Panc1 (cell line): ENCODE measurements around the gene ESR1. TPM values are rescaled to one million over a fixed set of nuclear protein-coding genes. Genes with fewer than 3 reads are reported as not detected.

Experiments
- ATAC-seq: fragments of 200-7000 bp; cut with Tn5 transposase; 2 replicates; pipeline ENCODE4 v1.9.1; 2020; ENCODE audit warnings: mild to moderate bottlenecking, moderate library complexity
- BruUV-seq: library from RNA; stranded (reverse); fragments of 400-500 nt; replicated peaks from 2 replicates; lab custom pipeline; 2021; lab: Mats Ljungman, UMichigan
- CTCF ChIA-PET: fragments of 300-600 bp; sonication (Branson Sonifier 250); formaldehyde crosslinking; loops from one replicate; lab custom pipeline; 2022; ENCODE audit warnings: antibody characterized with exemption; lab: Charles Lee
- POLR2A ChIA-PET: fragments of 300-600 bp; sonication (Branson Sonifier 250); formaldehyde crosslinking; loops from one replicate; lab custom pipeline; 2022; ENCODE audit warnings: antibody characterized with exemption; lab: Charles Lee
- DNase-seq: peaks from one replicate; pipeline ENCODE4 v3.0.0-alpha.2; 2010; ENCODE audit warnings: low read depth, low spot score
- H3K27ac ChIP-seq: 2 replicates; pipeline ENCODE4 v1.5.1; 2011; ENCODE audit warnings: mild to moderate bottlenecking, low read length, inconsistent platforms
- H3K27me3 ChIP-seq: fragments of 200-500 bp; sonication (Bioruptor generic); 2 replicates; pipeline ENCODE4 v1.6.0; 2014; ENCODE audit warnings: low read length, inconsistent platforms; ENCODE audit not compliant: control insufficient read depth, insufficient read depth
- H3K36me3 ChIP-seq: fragments of 200-500 bp; sonication (Bioruptor generic); 2 replicates; pipeline ENCODE4 v1.5.1; 2014; ENCODE audit warnings: inconsistent platforms, mild to moderate bottlenecking, low read length, moderate library complexity; ENCODE audit not compliant: control insufficient read depth, insufficient read depth
- H3K4me1 ChIP-seq: 2 replicates; pipeline ENCODE4 v1.5.1; 2011; ENCODE audit warnings: inconsistent platforms, mild to moderate bottlenecking, low read length, moderate library complexity; ENCODE audit not compliant: control insufficient read depth, insufficient read depth
- H3K4me3 ChIP-seq, 2 experiments: 2 replicates each; pipeline ENCODE4 v1.5.1; 2011 to 2012; ENCODE audit warnings: low read depth in 2 of 2, low read length in 2 of 2, mild to moderate bottlenecking in 2 of 2, inconsistent platforms in 1 of 2, moderate library complexity in 1 of 2
- H3K9me3 ChIP-seq: fragments of 200-500 bp; sonication (Bioruptor generic); 2 replicates; pipeline ENCODE4 v1.5.1; 2014; ENCODE audit warnings: low read depth, mild to moderate bottlenecking, inconsistent platforms, low read length, moderate library complexity; ENCODE audit not compliant: control insufficient read depth, insufficient read depth
- POLR2AphosphoS5 ChIP-seq: IDR thresholded peaks from 2 replicates; pipeline ENCODE4 v1.6.1; 2012; ENCODE audit warnings: mild to moderate bottlenecking, low read depth, low read length, moderate library complexity
- REST ChIP-seq, 2 experiments: IDR thresholded peaks; 2 replicates each; pipeline ENCODE4 v1.6.1; 2011 to 2012; ENCODE audit warnings: low read depth in 2 of 2, control low read depth in 1 of 2, low read length in 1 of 2, mild to moderate bottlenecking in 1 of 2, moderate library complexity in 1 of 2; ENCODE audit not compliant: insufficient read depth in 1 of 2
- SIN3A ChIP-seq: IDR thresholded peaks from 2 replicates; pipeline ENCODE4 v1.6.1; 2012; ENCODE audit warnings: low read depth, mild to moderate bottlenecking, low read length, moderate library complexity, borderline replicate concordance; ENCODE audit not compliant: insufficient read depth
- TCF7L2 ChIP-seq: IDR thresholded peaks from 2 replicates; pipeline ENCODE4 v1.6.1; 2011; ENCODE audit warnings: mild to moderate bottlenecking, low read depth, low read length, inconsistent platforms
- in situ Hi-C: cut with HindIII; loops from 2 replicates; pipeline ENCODE4 v1.10.0; 2016; ENCODE audit warnings: low sequenced_read_pairs, low pct_unique_long_range_greater_than_20kb
- intact Hi-C: fragments of 100-400 bp; cut with micrococcal nuclease; formaldehyde crosslinking; loops from one replicate; pipeline ENCODE4 v1.10.0; 2022; ENCODE audit not compliant: unreplicated experiment
- total RNA-seq: library from RNA; stranded (reverse); gene quantifications from one replicate; pipeline ENCODE4 v1.2.1, GENCODE V29; 2021; ENCODE audit not compliant: unreplicated experiment
- TF ChIP-seq, protein P1 (sequence below): fragments of 450-650 bp; IDR thresholded peaks from 2 replicates; pipeline ENCODE4 v1.5.1; 2017; ENCODE audit warnings: mild to moderate bottlenecking

The ESR1 gene
- total RNA-seq, 1 experiment from 2014 or later, result 0.03 TPM

DNA sequence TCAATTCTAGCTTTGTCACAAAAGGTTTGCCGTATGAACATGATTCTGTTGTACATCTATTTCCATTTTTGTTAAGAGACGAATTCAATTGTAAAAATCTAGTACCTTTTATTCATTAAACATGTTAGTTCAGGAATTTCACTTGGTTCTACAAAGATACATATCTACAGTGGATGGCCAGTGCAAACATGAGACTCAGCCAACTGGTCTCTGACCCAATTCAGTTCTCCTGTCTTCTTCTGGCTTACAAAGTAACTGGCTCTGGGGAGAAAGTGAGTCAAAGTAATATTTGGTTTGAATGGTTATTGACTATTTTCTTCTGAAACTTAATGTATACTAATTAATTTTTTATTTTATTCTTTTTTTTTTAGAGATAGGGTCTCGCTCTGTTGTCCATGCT lies 70.0 kb downstream of the ESR1 start:
- H3K27me3 ChIP-seq, result no peaks in the 10 kb centered on the region
- H3K4me1 ChIP-seq, result no peaks in the 10 kb centered on the region
- no peak overlapping the region for H3K27ac ChIP-seq
- TF ChIP-seq SIN3A, result no peak
- no peak for TF ChIP-seq POLR2AphosphoS5
- no peak for TF ChIP-seq TCF7L2
- TF ChIP-seq REST (IDR thresholded peaks at IDR 0.05; ENCODE audit: insufficient read depth in 1 of 2, low read depth in 2 of 2, low read length in 1 of 2), result no peak
- TF ChIP-seq, protein P1, sequence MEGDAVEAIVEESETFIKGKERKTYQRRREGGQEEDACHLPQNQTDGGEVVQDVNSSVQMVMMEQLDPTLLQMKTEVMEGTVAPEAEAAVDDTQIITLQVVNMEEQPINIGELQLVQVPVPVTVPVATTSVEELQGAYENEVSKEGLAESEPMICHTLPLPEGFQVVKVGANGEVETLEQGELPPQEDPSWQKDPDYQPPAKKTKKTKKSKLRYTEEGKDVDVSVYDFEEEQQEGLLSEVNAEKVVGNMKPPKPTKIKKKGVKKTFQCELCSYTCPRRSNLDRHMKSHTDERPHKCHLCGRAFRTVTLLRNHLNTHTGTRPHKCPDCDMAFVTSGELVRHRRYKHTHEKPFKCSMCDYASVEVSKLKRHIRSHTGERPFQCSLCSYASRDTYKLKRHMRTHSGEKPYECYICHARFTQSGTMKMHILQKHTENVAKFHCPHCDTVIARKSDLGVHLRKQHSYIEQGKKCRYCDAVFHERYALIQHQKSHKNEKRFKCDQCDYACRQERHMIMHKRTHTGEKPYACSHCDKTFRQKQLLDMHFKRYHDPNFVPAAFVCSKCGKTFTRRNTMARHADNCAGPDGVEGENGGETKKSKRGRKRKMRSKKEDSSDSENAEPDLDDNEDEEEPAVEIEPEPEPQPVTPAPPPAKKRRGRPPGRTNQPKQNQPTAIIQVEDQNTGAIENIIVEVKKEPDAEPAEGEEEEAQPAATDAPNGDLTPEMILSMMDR, result no peak
- H3K36me3 ChIP-seq, result no peaks in the 10 kb centered on the region; the same call in 1 of the 2 replicates
- intact Hi-C loops (no loop called here), in situ Hi-C loops (no loop called here)
- H3K4me3 ChIP-seq, result no peak overlapping the region
- CTCF ChIA-PET, result no interaction called here
- POLR2A ChIA-PET, result no interaction called here
- DNase-seq, result no peak
- no TSS peak for BruUV-seq
- H3K9me3 ChIP-seq, result no peaks in the 10 kb centered on the region
- no peak for ATAC-seq

DNA sequence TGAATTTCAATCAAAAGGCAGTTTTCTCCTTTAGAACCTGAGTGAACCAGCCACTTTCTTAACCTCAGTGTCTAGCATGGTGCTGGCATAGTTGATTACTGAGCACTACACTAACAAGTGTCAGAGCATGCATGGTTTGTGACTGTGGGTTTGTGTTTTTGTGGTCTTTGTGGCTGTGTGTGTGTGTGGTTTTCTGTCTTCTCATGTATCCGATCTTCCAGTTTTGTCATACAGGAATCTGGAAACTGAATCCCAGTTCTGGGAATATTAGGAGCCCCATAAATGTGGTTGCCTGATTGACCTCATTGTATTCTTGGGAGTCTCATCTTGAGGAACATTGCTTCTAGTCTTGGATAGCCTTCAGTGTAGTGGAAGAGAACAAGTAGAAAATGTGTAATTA lies 73.7 kb downstream of the ESR1 start:
- POLR2A ChIA-PET, result no interaction called here
- no peaks in the 10 kb centered on the region for H3K4me1 ChIP-seq
- no peaks in the 10 kb centered on the region for H3K27me3 ChIP-seq
- DNase-seq, result no peak
- H3K36me3 ChIP-seq, result no peaks in the 10 kb centered on the region
- CTCF ChIA-PET, result no interaction called here
- no peak for ATAC-seq
- in situ Hi-C loops, result no loop called here
- no peak overlapping the region for H3K4me3 ChIP-seq
- BruUV-seq, result no TSS peak
- TF ChIP-seq TCF7L2, result no peak
- TF ChIP-seq POLR2AphosphoS5, result no peak
- no peak for TF ChIP-seq REST (IDR thresholded peaks at IDR 0.05; ENCODE audit: insufficient read depth in 1 of 2, low read depth in 2 of 2, low read length in 1 of 2)
- no peak for TF ChIP-seq SIN3A
- TF ChIP-seq, protein P1, result no peak
- H3K27ac ChIP-seq, result no peak overlapping the region
- no peaks in the 10 kb centered on the region for H3K9me3 ChIP-seq
- intact Hi-C loops, result no loop called here
